AG09319 (cell line): Measurements from ENCODE around the gene MTA1.

Source experiments
- DNase-seq: peaks from one replicate; pipeline ENCODE4 v3.0.0-alpha.2; 2010; ENCODE audit warnings: low read depth; ENCODE audit errors: extremely low read depth
- CTCF ChIP-seq: IDR thresholded peaks from 2 replicates; pipeline ENCODE4 v1.5.1; 2011; ENCODE audit warnings: low read depth, mild to moderate bottlenecking, inconsistent platforms, low read length, moderate library complexity

MTA1 gene

DNA sequence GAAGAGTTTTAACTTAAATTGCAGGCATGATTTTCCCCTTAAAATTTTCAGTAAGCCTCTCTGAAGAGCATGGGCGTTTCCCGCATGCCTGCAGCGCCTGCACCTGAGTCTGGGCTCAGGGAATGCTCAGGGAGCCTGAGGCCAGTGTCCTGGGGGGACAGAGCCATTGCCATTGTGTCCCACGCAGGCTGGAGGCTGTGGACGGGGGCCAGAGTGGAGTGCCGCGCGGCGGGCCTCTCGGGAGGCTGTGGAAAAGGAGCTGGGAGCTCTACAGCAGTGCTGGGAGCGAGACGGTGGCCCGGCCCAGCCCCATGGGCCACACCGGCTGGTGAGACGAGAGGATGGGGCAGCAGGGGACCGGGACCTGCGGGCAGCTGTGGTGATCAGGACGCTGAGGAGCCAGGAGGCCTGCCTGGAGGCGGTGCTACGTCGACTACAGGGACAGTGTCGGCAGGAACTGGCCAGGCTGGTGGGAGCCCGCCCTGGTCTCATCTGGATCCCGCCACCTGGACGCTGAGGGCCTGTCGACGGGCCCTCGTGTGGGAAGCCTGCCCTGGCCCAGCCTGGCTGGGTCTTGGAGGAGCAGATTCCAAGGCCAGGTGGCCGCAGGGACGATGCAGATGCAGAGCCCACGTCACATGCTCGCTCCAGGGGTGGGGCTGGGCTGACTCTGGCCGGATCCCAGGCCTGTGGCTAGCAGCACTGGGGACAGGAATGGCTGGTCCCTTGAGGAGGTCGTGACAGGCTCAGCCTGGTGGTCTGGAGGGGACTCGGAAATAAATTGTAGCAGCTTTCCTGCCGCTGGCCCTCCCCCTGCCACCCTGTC, 79.0 kb downstream of the MTA1 start:
- TF ChIP-seq CTCF: no peak
- DNase-seq: no peak

DNA sequence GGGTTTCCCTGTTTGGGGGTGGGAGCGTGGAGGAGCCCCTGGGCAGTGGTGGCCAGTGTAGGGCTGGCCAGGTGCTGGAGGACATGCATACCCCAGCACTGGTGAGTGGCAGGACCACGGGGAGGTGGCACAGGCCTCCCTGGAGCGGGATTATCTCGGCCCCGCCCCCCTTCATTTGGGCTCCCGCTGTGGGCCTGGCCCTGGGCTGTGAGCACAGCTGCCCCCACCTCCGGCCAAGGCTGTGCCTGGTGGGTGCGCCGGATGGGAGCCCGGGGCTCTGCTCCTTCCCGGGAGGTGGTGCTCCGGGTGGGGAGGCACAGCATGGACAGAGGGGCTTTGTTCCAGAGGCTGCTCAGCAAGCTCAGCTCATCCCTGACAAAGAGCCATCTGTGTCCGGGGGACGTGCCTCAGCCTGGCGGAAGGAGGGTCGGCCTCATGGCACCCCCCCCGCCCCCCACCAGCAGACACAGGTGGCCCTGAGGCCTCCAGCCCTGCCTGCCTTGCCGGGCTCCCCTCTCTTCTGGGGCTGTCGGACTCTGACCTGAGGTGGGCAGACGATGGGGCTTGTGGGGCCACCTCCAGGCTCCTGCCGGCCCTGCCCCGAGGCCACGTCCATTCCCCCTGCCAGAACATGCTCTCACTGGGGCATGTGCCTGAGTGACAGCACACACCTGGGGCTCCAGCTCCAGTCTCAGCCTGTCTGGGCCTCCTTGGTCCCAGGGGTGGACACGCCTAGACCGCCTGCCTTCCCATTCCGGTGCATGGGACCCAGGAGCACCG, 79.8 kb downstream of the MTA1 start:
- TF ChIP-seq CTCF: no peak
- DNase-seq: no peak

DNA sequence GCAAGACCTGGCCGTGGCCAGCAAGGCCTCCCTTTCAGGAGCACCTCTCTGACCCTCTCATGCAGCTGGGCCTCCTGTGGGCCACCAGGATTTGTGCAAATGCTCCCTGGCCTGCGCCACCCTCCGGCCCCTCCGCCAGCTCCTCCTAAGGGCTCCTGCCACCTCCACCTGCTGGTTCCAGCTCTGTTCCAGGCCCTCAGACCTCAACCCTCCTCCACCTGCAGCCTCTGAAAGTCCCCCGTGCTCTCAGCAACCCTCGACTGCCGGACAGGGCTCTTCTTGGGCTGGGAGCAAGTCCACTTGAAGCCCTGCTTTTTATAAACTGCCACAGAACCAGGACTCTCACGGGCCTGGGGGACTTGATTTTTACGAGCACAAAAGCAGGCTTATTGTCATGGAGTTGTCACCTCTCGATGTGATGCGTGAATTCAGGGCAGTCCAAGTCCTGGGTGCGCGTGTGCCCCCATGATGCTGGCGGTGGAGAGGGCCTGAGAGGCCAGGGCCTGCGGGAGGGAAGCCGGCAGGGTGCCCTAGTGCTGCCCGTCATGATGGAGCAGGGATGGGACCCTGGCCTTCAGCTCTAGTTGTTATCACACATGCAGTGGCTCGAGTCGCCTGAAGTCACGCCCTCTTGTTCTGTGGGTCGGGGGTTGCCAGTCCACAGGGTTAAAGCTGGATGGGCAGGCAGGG, 80.6 kb downstream of the MTA1 start:
- TF ChIP-seq CTCF: no peak

DNA sequence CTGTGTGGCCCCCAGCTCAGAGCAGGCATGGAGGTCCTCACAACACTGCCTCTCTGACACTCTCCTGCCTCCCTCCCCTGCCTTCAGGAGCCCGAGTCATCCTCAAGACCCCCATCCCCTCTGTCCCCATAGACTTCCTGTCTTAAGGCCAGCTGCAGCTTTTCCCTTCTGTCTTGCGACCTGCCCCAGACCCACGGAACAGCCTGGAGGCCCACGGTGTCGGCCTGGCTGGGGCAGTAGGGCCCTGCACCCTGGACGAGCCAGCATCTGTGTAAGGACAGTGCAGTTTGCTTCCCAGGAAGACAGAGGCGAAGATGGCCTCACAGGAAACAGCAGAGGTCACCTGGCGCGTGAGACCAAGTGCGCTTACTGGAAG, 81.1 kb downstream of the MTA1 start:
- TF ChIP-seq CTCF: no peak
- no peak for DNase-seq

More for the DNA sequence above, 80.6 kb downstream of the MTA1 start:
- DNase-seq: no peak

GRCh38 chr14:105501504-105502291, 82.1 kb downstream of the MTA1 start:
- DNase-seq: no peak
- no peak for TF ChIP-seq CTCF

DNA sequence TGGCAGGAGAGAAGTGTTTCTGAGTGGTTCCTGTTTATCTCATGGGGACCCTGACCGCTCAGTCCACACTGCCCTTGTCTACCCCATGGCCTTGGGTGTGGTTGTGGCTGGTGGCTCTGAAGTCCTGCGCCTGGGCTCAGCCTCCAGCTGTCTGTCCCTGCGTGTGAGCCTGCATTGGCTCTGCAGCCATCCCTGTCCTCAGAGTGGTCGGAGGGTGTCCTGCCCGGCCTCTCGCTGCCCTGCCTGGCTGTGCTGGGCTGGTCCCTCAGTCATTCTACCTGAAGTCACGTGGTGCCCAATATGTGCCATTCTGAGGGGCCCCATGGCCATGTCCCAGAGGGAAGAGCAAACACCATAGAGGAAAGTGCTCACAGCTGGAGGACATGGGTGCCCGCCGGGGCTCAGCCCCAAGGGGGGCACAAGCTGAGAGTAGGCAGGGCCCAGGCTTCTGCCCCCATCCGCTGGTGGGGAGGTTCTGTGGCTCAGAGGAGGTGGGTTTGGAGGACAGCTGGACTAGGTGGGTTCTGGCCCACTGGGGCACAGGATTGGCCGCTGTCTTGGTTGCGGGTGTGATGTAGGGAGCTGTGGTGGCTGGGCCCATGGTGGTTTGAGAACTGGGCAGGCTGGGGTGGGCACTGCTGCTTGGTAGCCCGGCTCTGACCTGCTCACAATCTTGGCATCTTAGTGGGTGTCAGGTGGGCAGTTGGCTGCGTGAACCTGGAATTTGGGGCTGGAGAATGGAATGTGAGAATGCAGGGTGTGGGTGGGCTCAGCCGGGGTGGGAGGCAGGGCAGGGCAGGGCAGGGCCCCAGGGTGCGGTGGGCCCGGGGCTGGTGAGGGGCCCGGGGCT, 83.0 kb downstream of the MTA1 start:
- DNase-seq: no peak
- TF ChIP-seq CTCF: no peak
